Measurements from ENCODE around the gene TSPAN18. TPM values are rescaled to one million over a fixed set of nuclear protein-coding genes. Genes with fewer than 3 reads are reported as not detected.

Gene TSPAN18, protein sequence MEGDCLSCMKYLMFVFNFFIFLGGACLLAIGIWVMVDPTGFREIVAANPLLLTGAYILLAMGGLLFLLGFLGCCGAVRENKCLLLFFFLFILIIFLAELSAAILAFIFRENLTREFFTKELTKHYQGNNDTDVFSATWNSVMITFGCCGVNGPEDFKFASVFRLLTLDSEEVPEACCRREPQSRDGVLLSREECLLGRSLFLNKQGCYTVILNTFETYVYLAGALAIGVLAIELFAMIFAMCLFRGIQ
- polyA plus RNA-seq (2011; rRNA removed) (0.98 and 1.2 TPM in 2 replicates), polyA minus RNA-seq (2011; rRNA and poly(A)+ RNA removed) (0.87 TPM in 2 replicates)

DNA sequence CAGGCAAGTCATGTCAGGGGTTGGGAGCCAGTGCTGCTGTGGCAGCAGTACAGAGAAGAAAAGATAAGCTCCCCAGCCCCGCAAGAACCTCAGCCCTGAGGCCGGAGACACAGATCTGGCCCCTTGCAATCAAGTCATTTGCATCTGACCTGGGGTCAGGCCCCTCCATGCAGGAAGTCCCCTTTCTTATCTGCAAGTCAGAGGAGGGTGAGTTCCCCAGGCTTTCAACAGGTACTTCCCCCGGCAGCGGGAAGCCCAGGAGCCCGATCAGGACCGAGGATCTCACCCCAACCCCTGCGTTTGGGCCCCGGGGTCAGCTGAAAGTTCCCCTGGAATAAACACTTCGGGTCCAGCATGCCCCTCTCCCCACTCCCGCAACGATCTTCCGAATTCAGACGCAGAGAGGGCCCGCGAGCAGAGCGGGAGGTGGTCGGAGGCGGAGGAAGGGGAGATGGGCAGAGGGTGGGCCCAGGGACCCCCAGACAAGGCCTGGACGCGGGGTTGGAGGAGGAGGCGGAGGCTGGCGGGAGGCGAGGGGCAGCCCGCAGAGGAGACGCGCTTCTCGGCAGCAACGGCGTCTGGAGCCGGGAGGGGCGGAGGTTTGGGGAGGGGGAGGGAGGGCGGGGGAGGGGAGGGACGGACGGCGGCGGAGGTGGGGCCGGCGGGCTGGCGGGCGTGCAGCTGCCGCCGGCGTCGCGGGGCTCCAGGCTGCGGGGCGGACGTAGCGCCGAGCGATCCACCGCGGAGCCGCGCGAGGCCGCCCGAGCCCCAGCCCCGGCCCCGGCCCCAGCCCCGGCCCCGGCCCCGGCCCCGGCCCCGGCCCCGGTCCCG, at the start of gene TSPAN18:
TSPAN18 (plus strand) TSS at position 680 of the 831 bp plus-strand sequence. CDS start 179,455 bp downstream, outside the sequence.
- CTCF ChIA-PET = interaction anchor here (0.8 to 1.3 kb wide), 6 partner anchors 49 to 185 kb away, joined by 3 to 10 read pairs (median 4); no protein-coding TSS in a partner anchor
- Histone ChIP-seq H3K27me3 (ENCODE audit: control insufficient read depth, insufficient read depth, low read length) (peaks cover 51% of the 10 kb centered on the region), H3K9me3 (ENCODE audit: control insufficient read depth, insufficient read depth, low read length) (peaks cover 3% of the 10 kb centered on the region; the same call in 1 of the 2 replicates), H3K4me3 (ENCODE audit: low read depth, low read length) (peak within 1 kb of the TSS; percentile 56), H3K27ac (ENCODE audit: low read depth, low read length) (no peak within 1 kb of the TSS)
- POLR2A ChIA-PET = interaction anchor here (0.9 kb wide), 1 partner anchor 35 kb away, joined by 3 read pairs; no protein-coding TSS in a partner anchor
- TF ChIP-seq, protein P1, sequence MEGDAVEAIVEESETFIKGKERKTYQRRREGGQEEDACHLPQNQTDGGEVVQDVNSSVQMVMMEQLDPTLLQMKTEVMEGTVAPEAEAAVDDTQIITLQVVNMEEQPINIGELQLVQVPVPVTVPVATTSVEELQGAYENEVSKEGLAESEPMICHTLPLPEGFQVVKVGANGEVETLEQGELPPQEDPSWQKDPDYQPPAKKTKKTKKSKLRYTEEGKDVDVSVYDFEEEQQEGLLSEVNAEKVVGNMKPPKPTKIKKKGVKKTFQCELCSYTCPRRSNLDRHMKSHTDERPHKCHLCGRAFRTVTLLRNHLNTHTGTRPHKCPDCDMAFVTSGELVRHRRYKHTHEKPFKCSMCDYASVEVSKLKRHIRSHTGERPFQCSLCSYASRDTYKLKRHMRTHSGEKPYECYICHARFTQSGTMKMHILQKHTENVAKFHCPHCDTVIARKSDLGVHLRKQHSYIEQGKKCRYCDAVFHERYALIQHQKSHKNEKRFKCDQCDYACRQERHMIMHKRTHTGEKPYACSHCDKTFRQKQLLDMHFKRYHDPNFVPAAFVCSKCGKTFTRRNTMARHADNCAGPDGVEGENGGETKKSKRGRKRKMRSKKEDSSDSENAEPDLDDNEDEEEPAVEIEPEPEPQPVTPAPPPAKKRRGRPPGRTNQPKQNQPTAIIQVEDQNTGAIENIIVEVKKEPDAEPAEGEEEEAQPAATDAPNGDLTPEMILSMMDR (IDR thresholded peaks at IDR 0.05; ENCODE audit: low read depth, low read length) = no peak
- no peak for DNase-seq (ENCODE audit: low read depth, low spot score)

DNA sequence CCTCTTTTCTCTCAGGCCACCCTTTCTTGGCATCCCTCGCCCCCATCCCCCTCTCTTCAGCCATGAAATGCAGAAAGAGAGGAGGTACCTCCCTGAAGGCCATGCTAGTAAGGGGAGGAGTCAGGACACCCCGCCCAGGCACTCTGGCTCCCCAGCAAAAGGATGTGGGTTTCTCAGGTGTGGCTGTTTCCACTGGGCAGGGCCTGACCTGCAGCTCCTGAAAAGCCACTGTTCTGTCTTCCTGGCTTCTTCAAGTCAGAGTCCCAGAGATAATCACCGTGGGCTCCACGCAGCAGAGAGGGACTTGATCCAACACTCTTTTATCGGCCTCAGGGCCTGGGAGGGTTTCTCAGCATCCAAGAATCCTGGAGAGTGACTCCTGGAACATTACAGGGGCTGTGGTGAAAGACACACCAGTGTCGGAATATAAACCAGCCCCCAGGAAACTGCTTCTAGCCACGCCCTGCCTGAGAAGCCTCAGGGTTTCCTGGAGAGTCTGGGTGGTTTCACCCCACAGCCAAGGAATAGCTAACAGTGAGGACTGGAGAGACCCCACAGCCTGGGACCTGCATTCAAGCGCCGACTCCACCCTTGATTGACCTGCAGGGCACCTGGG, 45.7 kb upstream of the TSPAN18 start:
- Histone ChIP-seq H3K27ac (ENCODE audit: low read depth, low read length) (no peak overlapping the region), H3K27me3 (ENCODE audit: control insufficient read depth, insufficient read depth, low read length) (peaks cover 12% of the 10 kb centered on the region), H3K9me3 (ENCODE audit: control insufficient read depth, insufficient read depth, low read length) (no peaks in the 10 kb centered on the region; the same call in 1 of the 2 replicates), H3K4me3 (ENCODE audit: low read depth, low read length) (no peak overlapping the region)
- TF ChIP-seq, protein P1 (IDR thresholded peaks at IDR 0.05; ENCODE audit: low read depth, low read length) = no peak
- POLR2A ChIA-PET = no interaction called here
- DNase-seq (ENCODE audit: low read depth, low spot score) = no peak
- CTCF ChIA-PET = no interaction called here

DNA sequence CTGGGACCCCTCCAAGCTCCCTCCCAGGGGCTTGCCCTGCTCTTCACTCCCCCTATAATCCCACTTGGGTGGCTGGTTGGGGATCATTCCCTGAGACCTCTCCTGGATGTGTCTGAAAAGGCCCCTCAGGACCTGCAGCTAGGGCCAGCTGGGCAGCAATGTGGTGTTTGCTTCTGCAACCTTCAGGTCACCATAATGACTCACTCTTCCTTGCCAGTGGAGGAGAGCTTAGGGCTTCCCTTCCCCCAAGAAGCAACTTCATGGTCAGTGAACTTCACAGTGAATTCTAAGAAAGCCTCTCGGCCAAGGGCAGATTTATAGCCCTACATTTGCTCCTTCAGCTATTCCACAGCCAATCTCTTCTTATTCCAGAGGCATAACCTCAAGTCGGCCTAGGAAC, 45.1 kb upstream of the TSPAN18 start:
- peak; percentile 10 for DNase-seq (ENCODE audit: low read depth, low spot score)
- TF ChIP-seq, protein P1 (IDR thresholded peaks at IDR 0.05; ENCODE audit: low read depth, low read length) = no peak
- H3K4me3 ChIP-seq (ENCODE audit: low read depth, low read length) = no peak overlapping the region
- CTCF ChIA-PET = interaction anchor here (0.6 kb wide), 1 partner anchor 254 kb away, joined by 4 read pairs; no protein-coding TSS in a partner anchor
- H3K27ac ChIP-seq (ENCODE audit: low read depth, low read length) = no peak overlapping the region
- POLR2A ChIA-PET = no interaction called here
- no peaks in the 10 kb centered on the region; the same call in 1 of the 2 replicates for H3K9me3 ChIP-seq (ENCODE audit: control insufficient read depth, insufficient read depth, low read length)
- H3K27me3 ChIP-seq (ENCODE audit: control insufficient read depth, insufficient read depth, low read length) = peaks cover 12% of the 10 kb centered on the region

DNA sequence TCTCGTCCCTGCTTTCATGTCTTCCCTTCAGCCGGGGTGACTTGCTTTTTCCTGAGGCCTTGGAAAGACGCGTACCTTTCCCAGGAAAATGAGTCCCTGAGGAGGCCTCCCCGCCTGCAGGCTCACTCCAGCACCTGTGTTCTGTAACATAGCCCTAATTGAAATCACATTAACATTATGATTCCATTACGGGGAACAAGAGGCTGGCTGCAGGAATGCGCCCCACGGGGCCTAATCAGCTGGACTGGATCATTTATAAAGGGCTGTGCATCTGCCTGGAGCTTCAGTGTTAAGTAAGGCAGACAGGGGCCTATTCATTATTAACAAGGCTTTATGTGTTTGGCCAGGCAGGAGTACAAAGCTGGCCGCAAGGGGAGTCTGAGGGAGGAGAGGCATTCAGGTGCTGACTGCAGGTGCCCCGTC, 41.9 kb upstream of the TSPAN18 start:
- ChIA-PET CTCF (interaction anchor here (0.7 kb wide), 1 partner anchor 1024 kb away, joined by 5 read pairs; no protein-coding TSS in a partner anchor), POLR2A (no interaction called here)
- TF ChIP-seq, protein P1 (IDR thresholded peaks at IDR 0.05; ENCODE audit: low read depth, low read length) = no peak
- no peak for DNase-seq (ENCODE audit: low read depth, low spot score)
- peaks cover 27% of the 10 kb centered on the region for H3K27me3 ChIP-seq (ENCODE audit: control insufficient read depth, insufficient read depth, low read length)
- H3K4me3 ChIP-seq (ENCODE audit: low read depth, low read length) = no peak overlapping the region
- no peak overlapping the region for H3K27ac ChIP-seq (ENCODE audit: low read depth, low read length)
- no peaks in the 10 kb centered on the region; the same call in 1 of the 2 replicates for H3K9me3 ChIP-seq (ENCODE audit: control insufficient read depth, insufficient read depth, low read length)
